GM12891 (cell line): ENCODE measurements around the gene ISL2.

Source experiments
- DNase-seq: peaks from one replicate; pipeline ENCODE4 v3.0.0; 2011; ENCODE audit warnings: low spot score; ENCODE audit not compliant: insufficient read length
- FAIRE-seq: peaks from 2 replicates; lab custom pipeline; 2011; peaks lifted over from hg19 to GRCh38; lab: Jason Lieb, UNC
- PAX5 ChIP-seq: IDR thresholded peaks from 2 replicates; pipeline ENCODE4 v1.6.1; 2011; ENCODE audit warnings: low read length, moderate library complexity, mild to moderate bottlenecking; ENCODE audit not compliant: insufficient read depth, severe bottlenecking
- POLR2A ChIP-seq: IDR thresholded peaks from 2 replicates; pipeline ENCODE4 v1.6.1; 2011; ENCODE audit warnings: low read depth, low read length, control low read depth
- POLR2AphosphoS5 ChIP-seq: IDR thresholded peaks from 2 replicates; pipeline ENCODE4 v1.6.1; 2011; ENCODE audit warnings: low read depth, low read length, control low read depth
- POU2F2 ChIP-seq: IDR thresholded peaks from 2 replicates; pipeline ENCODE4 v1.6.1; 2011; ENCODE audit warnings: low read depth, mild to moderate bottlenecking, control low read depth, low read length, moderate library complexity
- SPI1 ChIP-seq: IDR thresholded peaks from 2 replicates; pipeline ENCODE4 v1.6.1; 2011; ENCODE audit warnings: low read depth, low read length, control low read depth
- TAF1 ChIP-seq: IDR thresholded peaks from 2 replicates; pipeline ENCODE4 v1.6.1; 2011; ENCODE audit warnings: low read depth, low read length, control low read depth

Gene ISL2

GRCh38 chr15:76342058-76342381 is 5.4 kb downstream of the ISL2 start:
- TF ChIP-seq SPI1 (no peak), PAX5 (no peak), TAF1 (no peak), POLR2AphosphoS5 (no peak), POLR2A (no peak)
- DNase-seq, result no peak
- no peak for FAIRE-seq

- FAIRE-seq (peak; percentile 56), DNase-seq (no peak)
- TF ChIP-seq POLR2A (no peak), PAX5 (no peak), POLR2AphosphoS5 (no peak), SPI1 (no peak), POU2F2 (no peak), TAF1 (no peak)
Observed at GRCh38 chr15:76342382-76343201, 6.0 kb downstream of the ISL2 start.

GRCh38 chr15:76343313-76343996 is 6.9 kb downstream of the ISL2 start:
- TF ChIP-seq POU2F2, result no peak
- TF ChIP-seq PAX5, result no peak
- no peak for TF ChIP-seq TAF1
- TF ChIP-seq SPI1, result no peak
- no peak for TF ChIP-seq POLR2A
- TF ChIP-seq POLR2AphosphoS5, result no peak
- DNase-seq (no peak), FAIRE-seq (no peak)

DNA sequence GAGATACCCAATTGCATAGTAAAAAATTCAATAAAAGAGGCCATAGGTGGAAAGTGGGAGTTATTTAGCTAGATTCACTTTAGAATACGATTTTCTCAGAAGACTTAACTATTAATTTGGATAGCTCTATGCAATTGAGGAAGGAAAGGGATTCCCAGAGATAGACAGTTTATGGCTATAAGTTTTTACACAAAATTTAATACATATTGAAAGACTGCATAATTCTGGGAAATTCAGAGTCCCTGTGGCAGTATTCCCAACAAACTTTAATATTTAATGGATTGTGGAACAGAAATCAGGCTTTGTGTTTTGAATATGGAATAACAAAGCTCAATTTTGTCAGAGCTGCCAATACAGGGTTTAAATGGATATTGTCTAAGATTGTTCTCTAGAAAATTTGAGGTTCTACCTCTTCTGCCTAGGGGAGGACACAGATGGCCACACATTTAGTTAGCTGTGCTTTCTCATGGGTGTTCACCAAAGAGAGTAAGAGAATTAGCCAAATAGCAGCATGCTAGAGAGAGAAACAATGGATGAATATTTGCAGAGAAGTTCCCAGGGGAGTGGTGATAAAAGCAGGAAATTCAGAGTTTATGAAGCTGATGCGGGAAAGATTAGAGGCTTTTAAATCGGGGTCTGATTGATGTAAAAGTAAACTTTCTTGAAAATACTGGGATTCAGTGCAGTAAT is 8.5 kb downstream of the ISL2 start:
- no peak for TF ChIP-seq PAX5
- TF ChIP-seq SPI1, result no peak
- TF ChIP-seq POLR2A, result no peak
- TF ChIP-seq POU2F2, result no peak
- TF ChIP-seq TAF1, result no peak
- no peak for TF ChIP-seq POLR2AphosphoS5
- DNase-seq (no peak), FAIRE-seq (no peak)

DNA sequence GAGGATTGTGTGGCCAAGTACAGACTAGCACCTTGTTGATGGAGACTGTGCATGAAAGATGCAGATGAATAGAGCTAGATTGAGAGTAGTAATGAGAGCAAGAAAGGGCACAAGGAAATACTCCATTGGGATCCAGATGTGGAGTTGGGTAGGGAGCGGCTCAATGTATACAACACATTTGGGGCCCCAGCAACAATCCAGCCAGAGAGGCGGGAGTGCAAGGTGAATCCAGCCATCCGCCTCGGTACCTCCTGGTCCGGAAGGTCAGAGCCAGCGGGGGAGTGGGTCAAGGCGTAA is 9.0 kb downstream of the ISL2 start:
- TF ChIP-seq PAX5 (no peak), POLR2AphosphoS5 (no peak), POLR2A (no peak), SPI1 (no peak), POU2F2 (no peak), TAF1 (no peak)
- no peak for FAIRE-seq
- DNase-seq, result no peak

DNA sequence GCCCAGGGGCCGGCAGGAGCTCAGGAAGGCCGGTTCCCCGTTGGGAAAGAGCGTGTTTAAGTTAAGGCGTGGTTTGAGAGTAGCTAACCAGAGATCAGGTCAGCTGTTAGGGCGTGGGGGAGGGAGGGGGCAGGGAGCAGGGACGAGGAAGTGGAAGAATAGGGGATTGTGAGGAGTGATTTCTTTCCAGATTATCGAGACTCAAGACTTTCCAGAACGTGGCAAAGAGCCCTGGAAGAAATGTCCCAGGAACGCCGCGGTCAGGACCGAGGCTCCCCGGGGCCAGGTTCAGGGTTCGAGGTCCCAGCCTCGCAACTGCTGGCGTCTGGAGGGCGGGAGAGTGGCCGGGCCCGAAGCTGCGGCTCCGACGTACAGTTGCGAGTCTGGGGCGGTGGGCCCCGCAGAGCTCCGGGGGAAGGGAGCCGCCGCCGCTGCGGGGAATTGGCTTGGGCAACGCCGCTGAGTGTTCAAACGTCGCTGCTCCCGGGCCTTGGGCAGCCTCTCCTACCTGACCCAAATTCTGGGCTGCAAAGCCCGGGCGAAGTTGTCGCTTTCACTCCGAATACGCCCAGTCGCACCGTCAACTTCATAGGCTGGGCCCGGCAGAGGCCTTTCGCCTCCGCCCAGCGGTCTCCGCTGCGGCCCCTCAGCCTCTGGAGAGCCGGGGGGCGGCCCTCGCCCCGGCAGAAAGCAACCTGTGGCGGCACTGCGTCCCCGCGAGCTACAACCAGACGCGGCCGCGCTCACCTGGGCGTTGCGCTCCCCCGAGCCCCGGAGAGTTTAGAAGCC is 9.5 kb downstream of the ISL2 start:
- TF ChIP-seq POU2F2, result no peak
- TF ChIP-seq POLR2A, result no peak
- no peak for TF ChIP-seq POLR2AphosphoS5
- no peak for TF ChIP-seq PAX5
- no peak for TF ChIP-seq SPI1
- TF ChIP-seq TAF1, result no peak
- DNase-seq (peak; percentile 55), FAIRE-seq (peak; percentile 72)

- no peak for TF ChIP-seq POU2F2
- TF ChIP-seq TAF1, result no peak
- TF ChIP-seq POLR2A, result no peak
- no peak for TF ChIP-seq POLR2AphosphoS5
- TF ChIP-seq PAX5, result no peak
- TF ChIP-seq SPI1, result no peak
- no peak for DNase-seq
- peak; percentile 35 for FAIRE-seq
Observed at GRCh38 chr15:76346669-76347481, 10.3 kb downstream of the ISL2 start.

DNA sequence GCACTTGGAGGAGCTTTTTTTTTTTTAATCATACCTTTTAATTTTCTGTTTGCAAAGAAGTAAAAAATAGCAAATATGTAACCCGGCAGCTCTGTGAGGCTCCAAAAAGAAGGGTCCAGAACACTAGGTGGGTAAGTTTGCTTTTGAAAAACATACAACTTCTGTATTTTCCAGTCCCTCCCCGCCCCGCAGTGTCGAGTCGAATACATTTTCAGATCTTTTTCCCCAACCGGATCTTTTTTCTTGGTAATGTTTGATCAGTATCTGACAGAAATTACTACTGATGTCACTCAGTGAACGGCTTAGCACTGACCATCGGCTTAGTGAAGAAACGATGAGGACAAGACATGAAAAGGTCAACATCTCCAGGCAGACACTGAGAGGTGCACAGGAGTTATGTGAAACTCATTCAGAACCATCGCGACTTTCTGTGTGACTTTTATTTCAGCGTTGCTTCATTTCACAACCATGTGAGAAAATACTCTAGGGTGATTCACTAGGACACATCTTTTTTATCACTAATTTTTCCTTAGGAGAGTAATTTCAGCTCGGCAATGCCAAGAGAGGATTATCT is 11.0 kb downstream of the ISL2 start:
- no peak for FAIRE-seq
- DNase-seq, result no peak
- no peak for TF ChIP-seq PAX5
- TF ChIP-seq POLR2AphosphoS5, result no peak
- no peak for TF ChIP-seq SPI1
- TF ChIP-seq POLR2A, result no peak
- TF ChIP-seq POU2F2, result no peak
- no peak for TF ChIP-seq TAF1
